VCaP (cell line): ENCODE measurements around the gene TPRA1.

Source experiments
- H3K27ac ChIP-seq: fragments of 450-650 bp; 2 replicates; pipeline ENCODE4 v1.5.1; 2017
- CTCF ChIP-seq: fragments of 450-650 bp; conservative IDR thresholded peaks from 2 replicates; pipeline ENCODE4 v1.5.1; 2017; ENCODE audit warnings: mild to moderate bottlenecking, moderate library complexity

Gene TPRA1

GRCh38 chr3:127539366-127540060, 51.0 kb downstream of the TPRA1 start:
- H3K27ac ChIP-seq = no peak overlapping the region
- no peak for TF ChIP-seq CTCF

DNA sequence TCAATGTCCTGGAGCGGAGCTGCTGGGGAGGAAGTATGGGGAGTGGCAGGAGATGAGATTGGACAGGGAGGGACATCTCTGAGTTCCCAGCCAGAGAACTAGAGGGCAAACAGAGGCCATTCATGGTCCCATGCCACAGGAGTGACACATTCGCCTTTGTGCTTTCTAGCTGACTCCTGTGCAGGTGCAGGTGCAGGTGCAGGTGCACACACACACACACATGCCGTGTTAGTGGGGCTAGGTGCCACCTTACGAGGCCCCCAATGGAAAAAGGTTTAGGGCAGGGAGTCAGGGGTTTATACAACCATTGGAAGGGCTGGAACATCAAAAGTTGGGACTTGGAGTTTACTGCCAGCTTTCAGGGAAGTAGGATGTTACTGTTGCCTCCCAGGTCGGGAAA, 52.0 kb downstream of the TPRA1 start:
- no peak for TF ChIP-seq CTCF
- H3K27ac ChIP-seq = no peak overlapping the region

- TF ChIP-seq CTCF = no peak
- no peak overlapping the region for H3K27ac ChIP-seq
These were observed 53.4 kb downstream of the TPRA1 start for GRCh38 chr3:127536830-127537812.

- no peak for TF ChIP-seq CTCF
These were observed 54.4 kb downstream of the TPRA1 start for GRCh38 chr3:127535901-127536829.

GRCh38 chr3:127535106-127535785, 55.3 kb downstream of the TPRA1 start:
- no peak overlapping the region for H3K27ac ChIP-seq
- TF ChIP-seq CTCF = no peak

More at GRCh38 chr3:127535901-127536829, 54.4 kb downstream of the TPRA1 start:
- no peak overlapping the region for H3K27ac ChIP-seq

DNA sequence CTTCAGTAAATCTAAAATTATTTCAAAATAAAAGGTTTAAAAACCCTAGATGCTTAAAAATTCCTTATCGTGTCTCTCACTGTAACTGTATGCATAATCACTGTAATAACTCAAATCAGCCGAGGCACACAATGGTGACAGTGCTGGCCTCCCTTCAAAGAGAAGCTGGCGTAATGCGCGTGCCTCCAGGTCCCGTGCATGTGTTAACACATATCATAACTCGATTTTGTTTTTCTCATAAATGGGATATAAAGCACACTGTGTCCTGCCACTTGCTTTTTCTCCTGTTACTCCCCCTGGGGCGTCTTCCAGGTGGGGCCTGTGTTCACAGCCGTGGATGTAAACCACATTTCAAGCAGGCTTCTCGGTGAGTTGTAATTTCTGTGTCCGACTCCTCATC, 56.0 kb downstream of the TPRA1 start:
- no peak overlapping the region for H3K27ac ChIP-seq
- no peak for TF ChIP-seq CTCF
